ENCODE measurements around the gene HOXA3.

HOXA3 gene

GRCh38 chr7:27177795-27178320 is 25.5 kb upstream of the HOXA3 start:
- DNase-seq, result no peak

GRCh38 chr7:27176962-27177794 is 24.8 kb upstream of the HOXA3 start:
- no peak for DNase-seq

GRCh38 chr7:27176524-27176845 is 24.1 kb upstream of the HOXA3 start:
- no peak for DNase-seq

- no peak for DNase-seq
Observed at GRCh38 chr7:27175626-27176523, 23.5 kb upstream of the HOXA3 start.

- no peak for DNase-seq
Observed at GRCh38 chr7:27174874-27175625, 22.7 kb upstream of the HOXA3 start.

- DNase-seq, result no peak
Observed at GRCh38 chr7:27173956-27174873, 21.8 kb upstream of the HOXA3 start, which contains the start of gene HOXA10. TSS of gene HOXA10 (minus strand) at chr7:27174320. CDS start at chr7:27174306, 14 bp downstream.

GRCh38 chr7:27173511-27173955 is 21.1 kb upstream of the HOXA3 start:
- no peak for DNase-seq

- DNase-seq, result no peak
Observed at GRCh38 chr7:27172823-27173510, 20.6 kb upstream of the HOXA3 start.

GRCh38 chr7:27172315-27172774 is 20.0 kb upstream of the HOXA3 start:
- DNase-seq, result no peak

- DNase-seq, result no peak
Observed at GRCh38 chr7:27171637-27172314, 19.4 kb upstream of the HOXA3 start.

GRCh38 chr7:27171325-27171636 is 18.9 kb upstream of the HOXA3 start:
- DNase-seq, result no peak

- no peak for DNase-seq
Observed at GRCh38 chr7:27170426-27171324, 18.3 kb upstream of the HOXA3 start.

GRCh38 chr7:27169658-27170425 is 17.5 kb upstream of the HOXA3 start:
- DNase-seq, result peak; percentile 72

- peak; percentile 71 for DNase-seq
Observed at GRCh38 chr7:27168265-27168947, 16.0 kb upstream of the HOXA3 start.

- no peak for DNase-seq
Observed at GRCh38 chr7:27167916-27168264, 15.5 kb upstream of the HOXA3 start.

GRCh38 chr7:27166531-27167505 is 14.4 kb upstream of the HOXA3 start:
- DNase-seq, result peak; percentile 54

- no peak for DNase-seq
Observed at GRCh38 chr7:27165996-27166530, 13.7 kb upstream of the HOXA3 start.

Data from DMS 273 treated with DMSO at 0.1 percent for 48 hours (cell line).